ENCODE data around the gene HBE1. TPM values are rescaled to one million over a fixed set of nuclear protein-coding genes. Genes with fewer than 3 reads are reported as not detected.

The HBE1 gene
- total and polyA plus RNA-seq, 9 of the 15 experiments (the other 6 are each of a cell fraction or from before 2014, with no cell fraction given) = 612 to 10,250 (median 2,181) TPM

- TF ChIP-seq AFF1 (IDR thresholded peaks at IDR 0.05; ENCODE audit: low read depth in 1 of 2, partially characterized antibody in 2 of 2) = peak in 1 of 2 experiments; percentile 40
- no peak for TF ChIP-seq IFI16 (CRISPR knock-in tag; IDR thresholded peaks at IDR 0.05)
- no peak for TF ChIP-seq ZNF318 (IDR thresholded peaks at IDR 0.05; ENCODE audit: borderline replicate concordance in 1 of 2, low read depth in 1 of 2)
- TF ChIP-seq ZNF407 (IDR thresholded peaks at IDR 0.05; ENCODE audit: low read depth) = no peak
- TF ChIP-seq XRCC5 (IDR thresholded peaks at IDR 0.05; ENCODE audit: low read depth, low read length) = no peak
Observed at GRCh38 chr11:5247472-5248192, 22.1 kb downstream of the HBE1 start (continued).

All from K562 (cell line).